ENCODE data around the gene AXDND1. TPM values are rescaled to one million over a fixed set of nuclear protein-coding genes. Genes with fewer than 3 reads are reported as not detected.

The AXDND1 gene
- total and polyA plus RNA-seq, 9 of the 15 experiments (the other 6 are each of a cell fraction or from before 2014, with no cell fraction given) = 0.03 to 0.13 (median 0.06) TPM; not detected in 5

DNA sequence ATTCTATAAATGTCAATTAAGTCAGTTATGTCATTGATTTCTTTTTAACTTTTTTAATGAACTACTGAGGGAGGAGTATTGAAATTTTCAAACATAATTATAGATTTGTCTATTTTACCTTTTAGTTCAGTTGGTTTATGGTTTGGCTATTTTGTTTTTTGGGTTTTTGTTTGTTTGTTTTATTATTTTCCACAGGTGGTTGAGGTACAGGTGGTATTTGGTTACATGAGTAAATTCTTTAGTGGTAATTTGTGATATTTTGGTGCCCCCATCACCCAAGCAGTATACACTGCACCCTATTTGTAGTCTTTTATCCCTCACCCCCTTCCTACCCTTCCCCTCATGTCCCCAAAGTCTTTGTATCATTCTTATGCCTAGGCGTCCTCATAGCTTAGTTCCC lies 235.3 kb downstream of the AXDND1 start:
- no peak for DNase-seq (ENCODE audit: extremely low read depth in 1 of 4, low spot score in 3 of 4)
- WGBS (ENCODE audit: insufficient coverage, low coverage, missing lambda C conversion rate) = 4% methylated on average over 1 of the region's 1 CpG
- Histone ChIP-seq H3K27me3 (ENCODE audit: control insufficient read depth in 2 of 2, insufficient read depth in 2 of 2, low read length in 2 of 2) (no peaks in the 10 kb centered on the region), H4K20me1 (replicated peaks; ENCODE audit: control insufficient read depth, insufficient read depth, low read length) (no peaks in the 10 kb centered on the region), H3K4me2 (ENCODE audit: insufficient read depth, low read length) (no peak overlapping the region), H3K9ac (ENCODE audit: insufficient read depth in 1 of 2, low read depth in 2 of 2, low read length in 2 of 2) (no peak overlapping the region), H3K9me1 (ENCODE audit: control insufficient read depth, insufficient read depth, low read length) (no peaks in the 10 kb centered on the region), H2AFZ (ENCODE audit: low read depth, low read length) (no peak overlapping the region), H3K4me3 (no peak overlapping the region), H3K79me2 (ENCODE audit: control insufficient read depth, insufficient read depth, low read length) (no peaks in the 10 kb centered on the region), H3K36me3 (ENCODE audit: control insufficient read depth, insufficient read depth, low read length) (no peaks in the 10 kb centered on the region), H3K4me1 (replicated peaks in 1 of 2; ENCODE audit: control insufficient read depth in 2 of 2, insufficient read depth in 2 of 2, low read length in 2 of 2) (no peaks in the 10 kb centered on the region), H3K27ac (ENCODE audit: extremely low read depth, low read depth, low read length) (no peak overlapping the region), H3K9me3 (replicated peaks; ENCODE audit: control insufficient read depth, insufficient read depth, low read depth, low read length) (no peaks in the 10 kb centered on the region)
- intact Hi-C loops (cut with micrococcal nuclease) (no loop called here), in situ Hi-C loops (cut with MboI) (no loop called here)
- no peak for ATAC-seq
- ChIA-PET POLR2A (interaction anchor here (0.8 kb wide), 1 partner anchor 793 kb away, joined by 3 read pairs; no protein-coding TSS in a partner anchor), CTCF (ENCODE audit: low intra/inter-chr PET ratio) (no interaction called here)
- no peak for FAIRE-seq
- BruUV-seq (replicated peaks) = no TSS peak
- TF ChIP-seq NFE2L1 (tag; IDR thresholded peaks at IDR 0.05; ENCODE audit: borderline replicate concordance, low read depth) (no peak), HNRNPH1 (optimal IDR thresholded peaks at IDR 0.05; ENCODE audit: low read depth, low read length) (no peak), TRIM28 (IDR thresholded peaks at IDR 0.05) (no peak), RBM17 (IDR thresholded peaks at IDR 0.05; ENCODE audit: borderline replicate concordance, low read depth, low read length) (no peak), U2AF1 (optimal IDR thresholded peaks at IDR 0.05; ENCODE audit: low read depth, low read length) (no peak), ZNF224 (CRISPR knock-in tag; IDR thresholded peaks at IDR 0.05) (no peak), MTA1 (IDR thresholded peaks at IDR 0.05; ENCODE audit: borderline replicate concordance) (no peak), TAF1 (IDR thresholded peaks at IDR 0.05; ENCODE audit: control insufficient read depth, extremely low read depth, insufficient read depth, low read length, severe bottlenecking) (no peak), FOXK1 (CRISPR knock-in tag; IDR thresholded peaks at IDR 0.05; ENCODE audit: borderline replicate concordance) (no peak), ZNF316 (IDR thresholded peaks at IDR 0.05) (no peak), ARHGAP35 (IDR thresholded peaks at IDR 0.05; ENCODE audit: partially characterized antibody) (no peak)
- TF ChIP-seq, protein P1, sequence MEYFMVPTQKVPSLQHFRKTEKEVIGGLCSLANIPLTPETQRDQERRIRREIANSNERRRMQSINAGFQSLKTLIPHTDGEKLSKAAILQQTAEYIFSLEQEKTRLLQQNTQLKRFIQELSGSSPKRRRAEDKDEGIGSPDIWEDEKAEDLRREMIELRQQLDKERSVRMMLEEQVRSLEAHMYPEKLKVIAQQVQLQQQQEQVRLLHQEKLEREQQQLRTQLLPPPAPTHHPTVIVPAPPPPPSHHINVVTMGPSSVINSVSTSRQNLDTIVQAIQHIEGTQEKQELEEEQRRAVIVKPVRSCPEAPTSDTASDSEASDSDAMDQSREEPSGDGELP (CRISPR knock-in tag; IDR thresholded peaks at IDR 0.05; ENCODE audit: borderline replicate concordance) = no peak
- TF ChIP-seq, protein P2, sequence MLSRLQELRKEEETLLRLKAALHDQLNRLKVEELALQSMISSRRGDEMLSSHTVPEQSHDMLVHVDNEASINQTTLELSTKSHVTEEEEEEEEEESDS (CRISPR knock-in tag; IDR thresholded peaks at IDR 0.05) = no peak
- TF ChIP-seq, protein P3, sequence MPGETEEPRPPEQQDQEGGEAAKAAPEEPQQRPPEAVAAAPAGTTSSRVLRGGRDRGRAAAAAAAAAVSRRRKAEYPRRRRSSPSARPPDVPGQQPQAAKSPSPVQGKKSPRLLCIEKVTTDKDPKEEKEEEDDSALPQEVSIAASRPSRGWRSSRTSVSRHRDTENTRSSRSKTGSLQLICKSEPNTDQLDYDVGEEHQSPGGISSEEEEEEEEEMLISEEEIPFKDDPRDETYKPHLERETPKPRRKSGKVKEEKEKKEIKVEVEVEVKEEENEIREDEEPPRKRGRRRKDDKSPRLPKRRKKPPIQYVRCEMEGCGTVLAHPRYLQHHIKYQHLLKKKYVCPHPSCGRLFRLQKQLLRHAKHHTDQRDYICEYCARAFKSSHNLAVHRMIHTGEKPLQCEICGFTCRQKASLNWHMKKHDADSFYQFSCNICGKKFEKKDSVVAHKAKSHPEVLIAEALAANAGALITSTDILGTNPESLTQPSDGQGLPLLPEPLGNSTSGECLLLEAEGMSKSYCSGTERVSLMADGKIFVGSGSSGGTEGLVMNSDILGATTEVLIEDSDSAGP (CRISPR knock-in tag; IDR thresholded peaks at IDR 0.05) = no peak
- TF ChIP-seq, protein P4, sequence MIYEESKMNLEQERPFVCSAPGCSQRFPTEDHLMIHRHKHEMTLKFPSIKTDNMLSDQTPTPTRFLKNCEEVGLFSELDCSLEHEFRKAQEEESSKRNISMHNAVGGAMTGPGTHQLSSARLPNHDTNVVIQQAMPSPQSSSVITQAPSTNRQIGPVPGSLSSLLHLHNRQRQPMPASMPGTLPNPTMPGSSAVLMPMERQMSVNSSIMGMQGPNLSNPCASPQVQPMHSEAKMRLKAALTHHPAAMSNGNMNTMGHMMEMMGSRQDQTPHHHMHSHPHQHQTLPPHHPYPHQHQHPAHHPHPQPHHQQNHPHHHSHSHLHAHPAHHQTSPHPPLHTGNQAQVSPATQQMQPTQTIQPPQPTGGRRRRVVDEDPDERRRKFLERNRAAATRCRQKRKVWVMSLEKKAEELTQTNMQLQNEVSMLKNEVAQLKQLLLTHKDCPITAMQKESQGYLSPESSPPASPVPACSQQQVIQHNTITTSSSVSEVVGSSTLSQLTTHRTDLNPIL (CRISPR knock-in tag; IDR thresholded peaks at IDR 0.05) = no peak
- TF ChIP-seq, protein P5, sequence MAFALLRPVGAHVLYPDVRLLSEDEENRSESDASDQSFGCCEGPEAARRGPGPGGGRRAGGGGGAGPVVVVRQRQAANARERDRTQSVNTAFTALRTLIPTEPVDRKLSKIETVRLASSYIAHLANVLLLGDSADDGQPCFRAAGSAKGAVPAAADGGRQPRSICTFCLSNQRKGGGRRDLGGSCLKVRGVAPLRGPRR (CRISPR knock-in tag; IDR thresholded peaks at IDR 0.05) = no peak
- TF ChIP-seq, protein P6, sequence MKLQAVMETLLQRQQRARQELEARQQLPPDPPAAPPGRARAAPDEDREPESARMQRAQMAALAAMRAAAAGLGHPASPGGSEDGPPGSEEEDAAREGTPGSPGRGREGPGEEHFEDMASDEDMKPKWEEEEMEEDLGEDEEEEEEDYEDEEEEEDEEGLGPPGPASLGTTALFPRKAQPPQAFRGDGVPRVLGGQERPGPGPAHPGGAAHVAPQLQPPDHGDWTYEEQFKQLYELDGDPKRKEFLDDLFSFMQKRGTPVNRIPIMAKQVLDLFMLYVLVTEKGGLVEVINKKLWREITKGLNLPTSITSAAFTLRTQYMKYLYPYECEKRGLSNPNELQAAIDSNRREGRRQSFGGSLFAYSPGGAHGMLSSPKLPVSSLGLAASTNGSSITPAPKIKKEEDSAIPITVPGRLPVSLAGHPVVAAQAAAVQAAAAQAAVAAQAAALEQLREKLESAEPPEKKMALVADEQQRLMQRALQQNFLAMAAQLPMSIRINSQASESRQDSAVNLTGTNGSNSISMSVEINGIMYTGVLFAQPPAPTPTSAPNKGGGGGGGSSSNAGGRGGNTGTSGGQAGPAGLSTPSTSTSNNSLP (IDR thresholded peaks at IDR 0.05; ENCODE audit: borderline replicate concordance, low read depth, low read length) = no peak

Measured in K562 (cell line).